ENCODE results near the gene MYCL. TPM values are rescaled to one million over a fixed set of nuclear protein-coding genes. Genes with fewer than 3 reads are reported as not detected.

Gene MYCL
- total and polyA plus RNA-seq, 2 of the 13 experiments (the other 11 are each of a cell fraction or from before 2014, with no cell fraction given) = 0.31 to 1.7 TPM

GRCh38 chr1:39933956-39934941 lies 32.5 kb upstream of the MYCL start (continued):
- TF ChIP-seq ETV5 (CRISPR knock-in tag; IDR thresholded peaks at IDR 0.05; ENCODE audit: borderline replicate concordance) (peak; percentile 79; the same call in 1 of the 2 replicates), IKZF4 (CRISPR knock-in tag; IDR thresholded peaks at IDR 0.05; ENCODE audit: borderline replicate concordance, low read depth, not compliant biosample characterization) (no peak), ZSCAN21 (CRISPR knock-in tag; IDR thresholded peaks at IDR 0.05; ENCODE audit: borderline replicate concordance) (no peak), ELF1 (CRISPR knock-in tag; IDR thresholded peaks at IDR 0.05) (peak; percentile 57), THRA (CRISPR knock-in tag; IDR thresholded peaks at IDR 0.05; ENCODE audit: borderline replicate concordance) (0 out of 2 replicates have a peak, but pooled peaks have one; percentile 17), ZNF124 (CRISPR knock-in tag; IDR thresholded peaks at IDR 0.05) (no peak), KAT8 (CRISPR knock-in tag; IDR thresholded peaks at IDR 0.05) (0 out of 2 replicates have a peak, but pooled peaks have one; percentile 25), MIER3 (CRISPR knock-in tag; IDR thresholded peaks at IDR 0.05; ENCODE audit: borderline replicate concordance) (peak; percentile 36; the same call in 1 of the 2 replicates), IKZF5 (CRISPR knock-in tag; IDR thresholded peaks at IDR 0.05) (peak; percentile 60; the same call in 1 of the 2 replicates), KDM2A (CRISPR knock-in tag; IDR thresholded peaks at IDR 0.05; ENCODE audit: borderline replicate concordance, low read depth) (peak; percentile 20; the same call in 1 of the 2 replicates), SOX6 (IDR thresholded peaks at IDR 0.05) (no peak), SOX6 (CRISPR knock-in tag; IDR thresholded peaks at IDR 0.05) (peak; percentile 49), ATF7 (IDR thresholded peaks at IDR 0.05) (peak; percentile 54; the same call in 1 of the 2 replicates), ATF7 (CRISPR knock-in tag; IDR thresholded peaks at IDR 0.05) (peak; percentile 50; the same call in 1 of the 2 replicates), HHEX (CRISPR knock-in tag; IDR thresholded peaks at IDR 0.05) (no peak), FOSL2 (CRISPR knock-in tag; IDR thresholded peaks at IDR 0.05) (peak; percentile 92)
- TF ChIP-seq, protein P1, sequence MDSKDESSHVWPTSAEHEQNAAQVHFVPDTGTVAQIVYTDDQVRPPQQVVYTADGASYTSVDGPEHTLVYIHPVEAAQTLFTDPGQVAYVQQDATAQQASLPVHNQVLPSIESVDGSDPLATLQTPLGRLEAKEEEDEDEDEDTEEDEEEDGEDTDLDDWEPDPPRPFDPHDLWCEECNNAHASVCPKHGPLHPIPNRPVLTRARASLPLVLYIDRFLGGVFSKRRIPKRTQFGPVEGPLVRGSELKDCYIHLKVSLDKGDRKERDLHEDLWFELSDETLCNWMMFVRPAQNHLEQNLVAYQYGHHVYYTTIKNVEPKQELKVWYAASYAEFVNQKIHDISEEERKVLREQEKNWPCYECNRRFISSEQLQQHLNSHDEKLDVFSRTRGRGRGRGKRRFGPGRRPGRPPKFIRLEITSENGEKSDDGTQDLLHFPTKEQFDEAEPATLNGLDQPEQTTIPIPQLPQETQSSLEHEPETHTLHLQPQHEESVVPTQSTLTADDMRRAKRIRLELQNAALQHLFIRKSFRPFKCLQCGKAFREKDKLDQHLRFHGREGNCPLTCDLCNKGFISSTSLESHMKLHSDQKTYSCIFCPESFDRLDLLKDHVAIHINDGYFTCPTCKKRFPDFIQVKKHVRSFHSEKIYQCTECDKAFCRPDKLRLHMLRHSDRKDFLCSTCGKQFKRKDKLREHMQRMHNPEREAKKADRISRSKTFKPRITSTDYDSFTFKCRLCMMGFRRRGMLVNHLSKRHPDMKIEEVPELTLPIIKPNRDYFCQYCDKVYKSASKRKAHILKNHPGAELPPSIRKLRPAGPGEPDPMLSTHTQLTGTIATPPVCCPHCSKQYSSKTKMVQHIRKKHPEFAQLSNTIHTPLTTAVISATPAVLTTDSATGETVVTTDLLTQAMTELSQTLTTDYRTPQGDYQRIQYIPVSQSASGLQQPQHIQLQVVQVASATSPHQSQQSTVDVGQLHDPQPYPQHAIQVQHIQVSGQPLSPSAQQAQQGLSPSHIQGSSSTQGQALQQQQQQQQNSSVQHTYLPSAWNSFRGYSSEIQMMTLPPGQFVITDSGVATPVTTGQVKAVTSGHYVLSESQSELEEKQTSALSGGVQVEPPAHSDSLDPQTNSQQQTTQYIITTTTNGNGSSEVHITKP (CRISPR knock-in tag; IDR thresholded peaks at IDR 0.05; ENCODE audit: low read depth) = no peak
- TF ChIP-seq, protein P2, sequence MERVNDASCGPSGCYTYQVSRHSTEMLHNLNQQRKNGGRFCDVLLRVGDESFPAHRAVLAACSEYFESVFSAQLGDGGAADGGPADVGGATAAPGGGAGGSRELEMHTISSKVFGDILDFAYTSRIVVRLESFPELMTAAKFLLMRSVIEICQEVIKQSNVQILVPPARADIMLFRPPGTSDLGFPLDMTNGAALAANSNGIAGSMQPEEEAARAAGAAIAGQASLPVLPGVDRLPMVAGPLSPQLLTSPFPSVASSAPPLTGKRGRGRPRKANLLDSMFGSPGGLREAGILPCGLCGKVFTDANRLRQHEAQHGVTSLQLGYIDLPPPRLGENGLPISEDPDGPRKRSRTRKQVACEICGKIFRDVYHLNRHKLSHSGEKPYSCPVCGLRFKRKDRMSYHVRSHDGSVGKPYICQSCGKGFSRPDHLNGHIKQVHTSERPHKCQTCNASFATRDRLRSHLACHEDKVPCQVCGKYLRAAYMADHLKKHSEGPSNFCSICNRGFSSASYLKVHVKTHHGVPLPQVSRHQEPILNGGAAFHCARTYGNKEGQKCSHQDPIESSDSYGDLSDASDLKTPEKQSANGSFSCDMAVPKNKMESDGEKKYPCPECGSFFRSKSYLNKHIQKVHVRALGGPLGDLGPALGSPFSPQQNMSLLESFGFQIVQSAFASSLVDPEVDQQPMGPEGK (CRISPR knock-in tag; IDR thresholded peaks at IDR 0.05) = peak; percentile 67; the same call in 1 of the 2 replicates
- TF ChIP-seq, protein P3, sequence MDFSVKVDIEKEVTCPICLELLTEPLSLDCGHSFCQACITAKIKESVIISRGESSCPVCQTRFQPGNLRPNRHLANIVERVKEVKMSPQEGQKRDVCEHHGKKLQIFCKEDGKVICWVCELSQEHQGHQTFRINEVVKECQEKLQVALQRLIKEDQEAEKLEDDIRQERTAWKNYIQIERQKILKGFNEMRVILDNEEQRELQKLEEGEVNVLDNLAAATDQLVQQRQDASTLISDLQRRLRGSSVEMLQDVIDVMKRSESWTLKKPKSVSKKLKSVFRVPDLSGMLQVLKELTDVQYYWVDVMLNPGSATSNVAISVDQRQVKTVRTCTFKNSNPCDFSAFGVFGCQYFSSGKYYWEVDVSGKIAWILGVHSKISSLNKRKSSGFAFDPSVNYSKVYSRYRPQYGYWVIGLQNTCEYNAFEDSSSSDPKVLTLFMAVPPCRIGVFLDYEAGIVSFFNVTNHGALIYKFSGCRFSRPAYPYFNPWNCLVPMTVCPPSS (IDR thresholded peaks at IDR 0.05) = no peak
